Sigmoid colon (tissue), 4 donors: ENCODE data around the gene GARNL3.

Experiments
- CTCF ChIP-seq, 4 experiments: fragments of 450-650 bp in 3 of 4; fragments of 200-600 bp in 1 of 4; IDR thresholded peaks; one replicate each; pipeline ENCODE4 v1.5.1; 2016 to 2019; ENCODE audit warnings: antibody characterized with exemption in 4 of 4, mild to moderate bottlenecking in 3 of 4, moderate library complexity in 2 of 4
- EP300 ChIP-seq, 4 donors: sonication (generic); formaldehyde crosslinking; IDR thresholded peaks; one replicate each; pipeline ENCODE4 v1.6.1; 2017; ENCODE audit warnings: antibody characterized with exemption in 4 of 4
- POLR2A ChIP-seq, 2 donors: fragments of 450-650 bp; IDR thresholded peaks; one replicate each; pipeline ENCODE4 v1.6.1; 2016; ENCODE audit warnings: antibody characterized with exemption in 2 of 2, mild to moderate bottlenecking in 2 of 2, moderate library complexity in 2 of 2
- POLR2AphosphoS5 ChIP-seq, 4 donors: sonication (generic); formaldehyde crosslinking; IDR thresholded peaks; one replicate each; pipeline ENCODE4 v1.6.1; 2017; ENCODE audit warnings: antibody characterized with exemption in 4 of 4

- TF ChIP-seq CTCF (IDR thresholded peaks at IDR 0.05) (no peak), EP300 (IDR thresholded peaks at IDR 0.05) (no peak), POLR2AphosphoS5 (IDR thresholded peaks at IDR 0.05) (no peak), POLR2A (IDR thresholded peaks at IDR 0.05) (no peak)
Observed at GRCh38 chr9:127411122-127411521, 146.5 kb downstream of the GARNL3 start.
